Caki2 (cell line): ENCODE results near the gene DDX55. TPM values are rescaled to one million over a fixed set of nuclear protein-coding genes. Genes with fewer than 3 reads are reported as not detected.

Source experiments
- DNase-seq: peaks from one replicate; pipeline ENCODE4 v3.0.0-alpha.2; 2015; ENCODE audit warnings: low read depth
- in situ Hi-C: cut with HindIII; loops from 2 replicates; pipeline ENCODE4 v1.10.0; 2016; ENCODE audit warnings: low sequenced_read_pairs, low pct_unique_long_range_greater_than_20kb, mixed read lengths
- total RNA-seq: library from RNA; depleted of rRNA; stranded (reverse); fragments of >200 nt; shearing (Covaris generic); gene quantifications from 2 replicates; pipeline ENCODE4 v1.2.3, GENCODE V29; 2014; ENCODE audit warnings: low replicate concordance; rRNA removed

DDX55 gene
- total RNA-seq, 1 experiment from 2014 or later, result 25.0 TPM

GRCh38 chr12:123659996-123660727, 58.3 kb downstream of the DDX55 start:
- in situ Hi-C loops, result no loop called here
- peak; percentile 42 for DNase-seq

DNA sequence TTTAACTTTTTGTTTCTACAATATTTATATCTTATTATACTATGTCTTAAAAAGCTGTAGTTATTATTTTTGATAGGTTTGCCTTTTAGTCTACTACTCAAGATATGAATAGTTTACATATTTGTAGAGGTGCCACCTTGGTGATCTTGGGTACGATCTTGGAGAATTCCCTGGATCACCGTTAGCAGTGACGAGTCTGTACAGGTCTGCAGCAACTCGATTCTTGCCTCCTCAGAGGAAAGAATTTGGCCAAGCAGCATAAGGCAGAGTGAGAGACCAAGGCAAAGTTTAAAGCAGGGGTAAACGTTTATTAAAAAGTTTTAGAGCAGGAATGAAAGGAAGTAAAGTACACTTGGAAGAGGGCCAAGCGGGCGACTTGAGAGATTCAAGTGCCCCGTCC, 65.9 kb downstream of the DDX55 start:
- in situ Hi-C loops, result no loop called here
- DNase-seq, result no peak

Other genes with a start within 250 kb of the DDX55 start
- 7.6 and 9.4 TPM in 2 replicates for gene SBNO1, start 237.3 kb upstream of the DDX55 start, total RNA-seq
- gene KMT5A, start 218.0 kb upstream of the DDX55 start, total RNA-seq, result 39.7 and 49.1 TPM in 2 replicates
- gene RILPL2, start 165.4 kb upstream of the DDX55 start, total RNA-seq, result 3.7 and 5.6 TPM in 2 replicates
- gene SNRNP35, start 144.0 kb upstream of the DDX55 start, total RNA-seq, result 8.2 and 19.4 TPM in 2 replicates
- gene RILPL1, start 68.4 kb upstream of the DDX55 start, total RNA-seq, result 7.8 and 13.9 TPM in 2 replicates
- gene TMED2, start 17.5 kb upstream of the DDX55 start, total RNA-seq, result 397 and 405 TPM in 2 replicates
- gene EIF2B1, start 31.6 kb downstream of the DDX55 start, total RNA-seq, result 52.2 and 58.7 TPM in 2 replicates
- 26.8 and 50.9 TPM in 2 replicates for gene GTF2H3, start 31.7 kb downstream of the DDX55 start, total RNA-seq
- gene TCTN2, start 69.0 kb downstream of the DDX55 start, total RNA-seq, result 24.8 and 25.7 TPM in 2 replicates
- gene ATP6V0A2, start 110.3 kb downstream of the DDX55 start, total RNA-seq, result 13.4 and 14.0 TPM in 2 replicates
- gene DNAH10, start 160.2 kb downstream of the DDX55 start, total RNA-seq, result 0.74 TPM in 1 of 2 replicates, not detected in the other